Measurements from ENCODE around the gene TMEM229B.

- TF ChIP-seq EZH2 (IDR thresholded peaks at IDR 0.05), result no peak
- no peak for TF ChIP-seq POLR2AphosphoS5 (IDR thresholded peaks at IDR 0.05; ENCODE audit: borderline replicate concordance, low read depth, low read length)
Observed at GRCh38 chr14:67516676-67517075, 28.2 kb upstream of the TMEM229B start.

Data from SK-N-MC (cell line).